Stomach (tissue), 9 donors: Measurements from ENCODE around the gene CHRM5. TPM values are rescaled to one million over a fixed set of nuclear protein-coding genes. Genes with fewer than 3 reads are reported as not detected.
A peak's percentile ranks its signal among the peaks of the same experiment; 100 is the strongest.

Source experiments
- DNase-seq, 2 donors: peaks; one replicate each; pipeline versions ENCODE4 v3.0.0 to v3.0.0-alpha.2; 2013 to 2019
- H3K27ac ChIP-seq, 5 donors: fragments of 200-600 bp in 4 of 5; sonication (generic) in 4 of 5; one replicate each; pipeline ENCODE4 v1.5.1; 2013 to 2019; ENCODE audit warnings: mild to moderate bottlenecking in 1 of 5, moderate library complexity in 1 of 5
- H3K27me3 ChIP-seq, 3 donors: fragments of 200-600 bp; sonication (generic); one replicate each; pipeline ENCODE4 v1.5.1; 2017 to 2019; ENCODE audit warnings: mixed run types in 1 of 3
- H3K36me3 ChIP-seq, 4 donors: fragments of 200-600 bp; sonication (generic); 1 replicate in 3 of 4; 2 replicates in 1 of 4; pipeline ENCODE4 v1.5.1; 2016 to 2019
- H3K4me1 ChIP-seq, 4 donors: fragments of 200-600 bp; sonication (generic); one replicate each; pipeline ENCODE4 v1.5.1; 2016 to 2019
- H3K4me3 ChIP-seq, 4 donors: fragments of 200-600 bp; sonication (generic) in 3 of 4; one replicate each; pipeline ENCODE4 v1.5.1; 2016 to 2019; ENCODE audit warnings: mild to moderate bottlenecking in 1 of 4
- H3K9me3 ChIP-seq, 4 donors: fragments of 200-600 bp; sonication (generic); one replicate each; pipeline ENCODE4 v1.5.1; 2016 to 2019
- EP300 ChIP-seq: sonication (generic); formaldehyde crosslinking; IDR thresholded peaks from one replicate; pipeline ENCODE4 v1.6.1; 2017; ENCODE audit warnings: antibody characterized with exemption
- POLR2A ChIP-seq, 4 donors: fragments of 450-650 bp; IDR thresholded peaks; one replicate each; pipeline ENCODE4 v1.6.1; 2016; ENCODE audit warnings: antibody characterized with exemption in 4 of 4, control low read depth in 2 of 4, mild to moderate bottlenecking in 1 of 4, moderate library complexity in 1 of 4
- POLR2AphosphoS5 ChIP-seq, 3 donors: sonication (generic); formaldehyde crosslinking; IDR thresholded peaks; one replicate each; pipeline ENCODE4 v1.6.1; 2016; ENCODE audit warnings: antibody characterized with exemption in 3 of 3
- WGBS, 5 donors: extraction: QIAGEN DNeasy Blood & Tissue Kit in 3 of 5; methylation state at CpG; one replicate each; pipeline versions ENCODE4 v1.1.5 to v1.1.7; 2013 to 2018; 5-methylcytosine and 5-hydroxymethylcytosine counted together
- intact Hi-C: fragments of 100-400 bp; cut with DNase I; formaldehyde crosslinking; loops from one replicate; pipeline ENCODE4 v1.15.1; 2023; ENCODE audit warnings: low total_unique reads
- polyA plus RNA-seq, 3 donors: library from polyadenylated mRNA; stranded (reverse); fragments of 200-250 nt; gene quantifications; one replicate each; pipeline ENCODE4 v1.2.3, GENCODE V29; 2013
- total RNA-seq, 5 donors: library from RNA; depleted of rRNA; stranded (reverse); fragments of >200 nt; gene quantifications; one replicate each; pipeline versions ENCODE4 v1.1.0 to v1.2.3, GENCODE V29; 2014 to 2016
- TF ChIP-seq, protein P1 (sequence below), 7 experiments: fragments of 450-650 bp in 4 of 7; fragments of 200-600 bp in 3 of 7; sonication (generic) in 3 of 7; IDR thresholded peaks; one replicate each; pipeline ENCODE4 v1.5.1; 2016 to 2019; ENCODE audit warnings: antibody characterized with exemption in 7 of 7, control low read depth in 2 of 7, mild to moderate bottlenecking in 1 of 7
- donor health status: healthy with polysubstance abuse.
- donor health status: Bipolar disorder and iron deficiency.
- donor health status: healthy.

Gene CHRM5
- total and polyA plus RNA-seq, 8 donors: not detected

DNA sequence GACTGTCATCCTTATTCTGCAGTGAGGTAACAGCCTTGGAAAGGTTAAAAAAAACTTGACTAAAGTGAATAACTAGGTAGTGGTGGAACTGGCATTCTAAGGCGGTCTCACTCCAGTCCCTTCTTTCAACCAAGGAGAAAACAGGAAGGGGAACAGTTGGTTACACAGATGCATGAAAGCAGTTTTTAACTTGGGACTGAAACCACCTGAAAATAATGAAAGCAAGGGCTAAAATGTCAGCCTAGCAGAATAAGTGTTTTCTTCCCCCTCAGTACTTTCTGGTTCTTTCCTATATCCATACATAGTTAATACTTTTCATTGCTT, 71.5 kb downstream of the CHRM5 start:
- peak overlapping the region in 3 of 4 donors; percentile 72 to 89 (median 78) for H3K4me3 ChIP-seq

DNA sequence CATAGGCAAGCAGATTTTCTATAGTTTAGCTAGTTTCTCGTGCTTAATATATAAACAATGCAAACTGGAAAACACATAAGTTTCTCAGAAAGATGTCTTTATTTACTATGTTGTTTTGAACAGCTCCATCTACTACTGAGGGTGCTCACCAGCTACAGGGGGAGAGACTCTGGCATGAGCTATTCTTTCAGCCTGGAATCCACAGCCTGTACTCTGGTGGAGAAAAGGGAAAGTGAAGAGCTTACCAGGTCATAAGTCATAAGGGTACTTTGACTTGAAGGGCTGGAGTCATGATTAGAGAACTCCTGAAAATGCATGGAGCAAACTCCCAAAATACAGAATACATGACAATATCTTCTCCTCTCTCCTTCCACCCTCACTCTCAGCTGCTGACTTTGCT, 75.1 kb downstream of the CHRM5 start:
- Histone ChIP-seq H3K27me3 (no peaks in the 10 kb centered on the region), H3K36me3 (no peaks in the 10 kb centered on the region), H3K9me3 (no peaks in the 10 kb centered on the region), H3K27ac (no peak overlapping the region), H3K4me1 (peaks cover 0 to 10% (median 7%) of the 10 kb centered on the region in 4 donors), H3K4me3 (no peak overlapping the region)
- WGBS, 5 donors: 62 to 84% (median 73%) methylated on average over 1 of the region's 1 CpG
- intact Hi-C loops: no loop called here
- TF ChIP-seq POLR2A (IDR thresholded peaks at IDR 0.05) (no peak), EP300 (no peak), POLR2AphosphoS5 (IDR thresholded peaks at IDR 0.05) (no peak)
- TF ChIP-seq, protein P1, sequence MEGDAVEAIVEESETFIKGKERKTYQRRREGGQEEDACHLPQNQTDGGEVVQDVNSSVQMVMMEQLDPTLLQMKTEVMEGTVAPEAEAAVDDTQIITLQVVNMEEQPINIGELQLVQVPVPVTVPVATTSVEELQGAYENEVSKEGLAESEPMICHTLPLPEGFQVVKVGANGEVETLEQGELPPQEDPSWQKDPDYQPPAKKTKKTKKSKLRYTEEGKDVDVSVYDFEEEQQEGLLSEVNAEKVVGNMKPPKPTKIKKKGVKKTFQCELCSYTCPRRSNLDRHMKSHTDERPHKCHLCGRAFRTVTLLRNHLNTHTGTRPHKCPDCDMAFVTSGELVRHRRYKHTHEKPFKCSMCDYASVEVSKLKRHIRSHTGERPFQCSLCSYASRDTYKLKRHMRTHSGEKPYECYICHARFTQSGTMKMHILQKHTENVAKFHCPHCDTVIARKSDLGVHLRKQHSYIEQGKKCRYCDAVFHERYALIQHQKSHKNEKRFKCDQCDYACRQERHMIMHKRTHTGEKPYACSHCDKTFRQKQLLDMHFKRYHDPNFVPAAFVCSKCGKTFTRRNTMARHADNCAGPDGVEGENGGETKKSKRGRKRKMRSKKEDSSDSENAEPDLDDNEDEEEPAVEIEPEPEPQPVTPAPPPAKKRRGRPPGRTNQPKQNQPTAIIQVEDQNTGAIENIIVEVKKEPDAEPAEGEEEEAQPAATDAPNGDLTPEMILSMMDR (IDR thresholded peaks at IDR 0.05): no peak
- DNase-seq: no peak

More for the DNA sequence above, 71.5 kb downstream of the CHRM5 start:
- intact Hi-C loops: no loop called here
- H3K9me3 ChIP-seq: no peaks in the 10 kb centered on the region
- TF ChIP-seq EP300: no peak
- TF ChIP-seq POLR2A (IDR thresholded peaks at IDR 0.05): no peak
- no peak for TF ChIP-seq POLR2AphosphoS5 (IDR thresholded peaks at IDR 0.05)
- TF ChIP-seq, protein P1 (IDR thresholded peaks at IDR 0.05): no peak
- 59 to 87% (median 71%) methylated on average over 1 of the region's 1 CpG for WGBS, 5 donors
- no peak for DNase-seq
- peak overlapping the region in 3 of 5 donors; percentile 87 to 97 (median 95) for H3K27ac ChIP-seq
- no peaks in the 10 kb centered on the region for H3K27me3 ChIP-seq
- no peaks in the 10 kb centered on the region for H3K36me3 ChIP-seq
- peaks cover 3 to 30% (median 17%) of the 10 kb centered on the region in 4 donors for H3K4me1 ChIP-seq

DNA sequence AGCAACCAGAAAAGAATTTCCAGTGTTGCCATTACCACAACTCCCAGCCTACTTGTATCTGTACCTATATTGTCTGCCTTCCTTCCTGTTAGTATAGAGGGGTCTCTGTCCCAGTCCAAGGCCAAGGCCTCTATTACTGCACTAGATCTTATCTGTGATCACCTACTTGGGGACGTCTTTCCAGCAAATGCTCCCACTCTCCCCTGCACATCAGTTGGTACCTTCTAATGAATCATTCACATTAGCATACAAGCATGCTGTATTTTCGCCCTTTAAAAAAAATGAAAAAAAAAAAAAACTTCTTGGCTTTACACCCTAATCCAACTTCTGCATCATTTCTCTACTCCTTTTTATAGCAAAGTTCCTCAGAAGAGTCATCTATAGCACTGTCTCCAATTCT, 75.5 kb downstream of the CHRM5 start:
- WGBS, 5 donors: 76 to 82% (median 81%) methylated on average over 2 of the region's 2 CpGs

DNA sequence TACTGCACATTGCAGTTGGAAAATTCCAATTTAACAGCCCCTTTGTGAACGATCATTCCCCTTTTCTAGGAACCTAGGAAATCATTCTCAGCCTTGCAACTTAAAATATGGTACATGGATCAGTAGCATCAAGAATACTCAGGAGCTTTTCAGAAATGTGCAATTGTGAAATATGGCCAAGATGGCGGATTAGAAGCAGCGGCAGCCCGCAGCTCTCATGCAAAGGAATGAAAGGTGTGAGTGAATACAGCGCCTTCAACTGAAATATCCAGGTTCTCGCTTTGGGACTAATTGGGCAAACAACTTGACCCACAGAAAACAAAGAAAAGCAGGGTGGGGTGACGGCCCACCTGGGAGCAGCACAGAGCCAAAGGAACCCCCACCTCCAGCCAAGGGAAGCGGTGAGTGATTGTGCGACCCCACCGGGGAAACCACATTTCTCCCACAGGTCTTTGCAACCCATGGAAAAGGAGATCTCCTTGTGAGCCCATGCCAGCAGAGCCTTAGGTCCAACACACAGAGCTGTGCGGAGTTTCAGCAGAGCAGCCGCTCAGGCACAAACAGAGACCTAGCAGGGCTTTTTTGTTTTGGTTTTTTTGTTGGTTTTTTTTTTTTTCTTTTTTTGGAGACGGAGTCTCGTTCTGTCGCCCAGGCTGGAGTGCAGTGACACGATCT, 78.3 kb downstream of the CHRM5 start:
- no peak overlapping the region for H3K27ac ChIP-seq
- no peak for DNase-seq
- 89 to 91% (median 90%) methylated on average over 15 to 16 of the region's 16 CpGs for WGBS, 5 donors
- peaks cover 0 to 24% (median 11%) of the 10 kb centered on the region in 4 donors for H3K9me3 ChIP-seq
- H3K4me1 ChIP-seq: no peaks in the 10 kb centered on the region
- H3K36me3 ChIP-seq: no peaks in the 10 kb centered on the region
- intact Hi-C loops: no loop called here
- no peak overlapping the region for H3K4me3 ChIP-seq
- TF ChIP-seq, protein P1 (IDR thresholded peaks at IDR 0.05): no peak
- TF ChIP-seq EP300 (no peak), POLR2AphosphoS5 (IDR thresholded peaks at IDR 0.05) (no peak), POLR2A (IDR thresholded peaks at IDR 0.05) (no peak)
- no peaks in the 10 kb centered on the region for H3K27me3 ChIP-seq

More for the DNA sequence above, 75.5 kb downstream of the CHRM5 start:
- intact Hi-C loops: no loop called here
- Histone ChIP-seq H3K4me3 (no peak overlapping the region), H3K27ac (no peak overlapping the region), H3K9me3 (no peaks in the 10 kb centered on the region), H3K27me3 (no peaks in the 10 kb centered on the region), H3K4me1 (peaks cover 0 to 10% (median 7%) of the 10 kb centered on the region in 4 donors), H3K36me3 (no peaks in the 10 kb centered on the region)
- TF ChIP-seq EP300: no peak
- TF ChIP-seq, protein P1 (IDR thresholded peaks at IDR 0.05): no peak
- no peak for TF ChIP-seq POLR2AphosphoS5 (IDR thresholded peaks at IDR 0.05)
- no peak for TF ChIP-seq POLR2A (IDR thresholded peaks at IDR 0.05)
- no peak for DNase-seq
